Peyer's patch (tissue), 4 donors: ENCODE measurements around the gene UGT2A1.

Experiments used
- CTCF ChIP-seq, 6 experiments: fragments of 450-650 bp in 4 of 6; fragments of 200-600 bp in 2 of 6; sonication (generic) in 1 of 6; IDR thresholded peaks; one replicate each; pipeline ENCODE4 v1.5.1; 2017 to 2019; ENCODE audit warnings: antibody characterized with exemption in 6 of 6, mild to moderate bottlenecking in 3 of 6, moderate library complexity in 1 of 6
- POLR2A ChIP-seq, 2 donors: fragments of 450-650 bp; IDR thresholded peaks; one replicate each; pipeline ENCODE4 v1.5.1; 2017; ENCODE audit warnings: antibody characterized with exemption in 2 of 2, mild to moderate bottlenecking in 2 of 2, moderate library complexity in 2 of 2

GRCh38 chr4:69642961-69643360 lies 10.1 kb downstream of the UGT2A1 start:
- no peak for TF ChIP-seq CTCF (IDR thresholded peaks at IDR 0.05)
- TF ChIP-seq POLR2A (IDR thresholded peaks at IDR 0.05), result no peak
